OCI-M1 (cell line): ENCODE data around the gene ATP13A1.

Source experiments
- DNase-seq: peaks from one replicate; lab custom pipeline; 2025; lab: John Stamatoyannopoulos, UW

The ATP13A1 gene

DNA sequence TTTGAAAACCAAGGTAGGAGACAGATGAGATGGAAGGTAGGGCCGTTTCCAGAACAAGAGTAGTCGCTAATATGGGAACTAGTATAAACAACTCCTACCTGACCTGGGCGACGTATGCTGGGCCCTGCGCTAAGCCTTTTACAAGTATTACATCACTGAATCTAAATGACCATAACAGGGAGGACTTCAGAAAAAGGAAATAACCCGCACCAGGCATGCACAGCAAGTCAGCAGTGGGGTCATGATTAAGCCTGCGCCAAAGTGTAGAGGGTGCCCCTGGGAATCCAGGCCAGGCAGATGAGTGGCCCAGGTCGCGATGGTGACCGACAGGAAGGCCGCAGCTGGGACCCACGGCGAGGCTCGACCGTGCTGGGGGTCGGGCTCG lies 613 bp downstream of the ATP13A1 start:
- peak; percentile 89 for DNase-seq

- no peak for DNase-seq
Measured at GRCh38 chr19:19662344-19662743, 1.1 kb downstream of the ATP13A1 start.

- peak; percentile 92 for DNase-seq
Measured at GRCh38 chr19:19661675-19662251, 1.7 kb downstream of the ATP13A1 start.

DNA sequence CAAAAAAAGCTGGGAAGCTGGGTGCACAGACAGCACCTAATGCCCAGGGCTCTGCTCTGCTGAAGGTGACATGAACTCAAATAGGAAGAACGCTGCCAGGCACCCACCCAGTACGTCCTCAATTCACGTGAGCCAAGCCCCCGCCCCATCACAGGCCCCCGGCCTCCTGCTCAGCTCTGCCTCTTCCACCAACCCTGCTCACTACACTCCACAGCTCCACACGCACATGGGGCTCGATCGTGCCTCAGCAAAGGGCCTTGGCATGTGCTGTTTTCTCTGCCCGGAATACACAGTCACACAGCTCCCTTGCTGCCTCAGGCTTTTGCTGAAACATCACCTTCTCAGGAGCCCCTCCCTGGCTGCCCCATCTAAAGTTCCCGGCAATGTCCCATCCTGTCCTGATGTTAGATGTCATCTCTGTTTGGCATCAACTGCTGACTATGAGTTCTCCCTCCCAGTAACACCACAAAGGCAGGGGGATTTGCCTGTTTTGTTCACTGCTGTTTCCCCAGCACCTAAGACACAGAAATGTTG lies 2.3 kb downstream of the ATP13A1 start:
- DNase-seq = no peak

- DNase-seq = no peak
Measured at GRCh38 chr19:19659646-19660245, 3.7 kb downstream of the ATP13A1 start.

DNA sequence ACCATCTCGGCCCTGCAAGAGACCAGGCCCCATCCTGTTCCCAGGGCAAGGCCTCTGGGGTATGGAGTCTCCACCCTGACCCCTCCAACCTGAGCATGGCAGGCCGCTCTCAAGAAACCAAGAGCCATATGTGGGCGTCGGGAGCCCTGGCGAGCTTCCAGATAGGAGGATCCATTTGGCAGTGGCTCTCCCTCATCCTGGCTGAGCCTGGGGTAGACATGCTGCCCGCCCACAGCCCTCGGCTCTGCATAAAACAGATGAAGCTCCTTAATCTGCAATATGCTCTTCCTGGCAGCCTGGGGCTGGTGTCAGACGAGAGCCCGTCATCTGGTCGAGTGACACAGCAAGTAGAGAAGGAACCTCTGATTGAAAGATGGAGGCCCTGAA lies 6.1 kb downstream of the ATP13A1 start:
- no peak for DNase-seq

DNA sequence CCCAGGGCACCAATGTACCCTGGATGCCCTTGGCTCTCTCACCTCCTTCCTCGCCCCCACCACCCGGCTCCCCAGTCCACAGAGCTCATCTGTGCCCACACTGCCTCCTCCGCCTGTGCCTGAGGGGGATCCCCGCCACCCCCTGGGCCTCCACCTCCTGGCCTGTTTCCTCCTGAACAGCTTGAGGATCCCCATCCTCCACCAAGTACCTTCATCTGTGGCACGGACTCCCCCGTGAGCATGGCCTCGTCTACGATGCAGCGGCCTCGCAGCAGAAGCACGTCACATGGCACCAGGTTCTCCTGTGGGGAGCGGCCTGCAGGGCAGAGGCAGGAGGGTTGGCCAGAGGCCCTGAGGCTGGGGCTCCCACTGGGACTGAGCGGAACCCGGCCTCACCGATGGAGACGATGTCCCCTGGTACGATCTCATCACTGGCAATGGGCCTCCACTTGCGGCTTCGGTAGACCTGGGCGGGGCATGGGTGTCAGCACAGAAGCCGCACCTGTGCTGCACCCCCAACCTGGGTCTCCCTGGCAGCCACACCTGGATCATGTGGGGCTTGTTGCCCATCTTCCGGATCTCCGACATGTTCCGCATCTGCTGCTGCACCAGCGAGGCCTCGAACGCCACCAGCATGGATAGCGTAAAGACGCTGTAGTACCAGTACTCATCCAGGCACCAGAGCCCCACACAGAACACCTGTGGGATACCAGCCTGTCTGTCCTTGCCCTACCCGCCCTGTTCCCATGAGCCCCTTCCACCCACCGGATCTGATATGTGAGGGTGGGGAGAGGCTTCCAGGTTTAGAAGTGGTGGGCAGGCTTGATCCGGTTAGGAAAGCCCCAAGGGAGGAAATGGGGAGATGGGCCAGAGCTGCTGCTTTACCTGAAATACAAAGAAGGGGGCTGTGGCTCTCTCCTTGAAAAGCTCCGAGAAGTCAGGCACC lies 6.8 kb downstream of the ATP13A1 start:
- DNase-seq = no peak

- DNase-seq = no peak
Measured at GRCh38 chr19:19655641-19656343, 7.7 kb downstream of the ATP13A1 start.

DNA sequence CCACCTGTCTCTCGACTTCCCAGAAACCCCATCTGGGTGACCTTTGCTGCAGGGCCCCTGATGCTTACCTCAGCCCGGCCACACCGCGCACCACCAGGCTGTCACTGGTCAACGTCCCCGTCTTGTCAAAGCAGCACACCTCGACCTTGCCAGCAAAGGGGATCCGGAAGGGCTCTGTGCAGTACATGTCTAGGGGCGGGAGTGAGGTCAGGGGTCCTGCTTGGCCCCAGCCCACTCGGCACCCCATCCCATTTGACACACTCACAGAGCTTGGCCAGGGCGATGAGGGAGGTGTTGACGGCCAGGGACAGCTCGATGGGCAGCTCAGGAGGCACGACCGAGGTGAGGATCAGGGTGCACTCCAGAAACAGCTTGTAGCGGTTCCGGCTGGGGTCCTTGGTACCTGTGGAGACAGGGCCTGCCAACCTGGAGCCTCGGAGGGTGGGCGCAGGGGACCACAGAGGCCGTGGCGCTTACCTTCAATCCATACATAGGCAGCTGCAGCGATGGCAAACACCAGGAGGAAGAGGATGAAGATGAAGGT lies 8.4 kb downstream of the ATP13A1 start:
- no peak for DNase-seq

GRCh38 chr19:19654441-19654840 lies 9.0 kb downstream of the ATP13A1 start:
- DNase-seq = no peak

GRCh38 chr19:19653597-19654147 lies 9.8 kb downstream of the ATP13A1 start:
- DNase-seq = no peak

DNA sequence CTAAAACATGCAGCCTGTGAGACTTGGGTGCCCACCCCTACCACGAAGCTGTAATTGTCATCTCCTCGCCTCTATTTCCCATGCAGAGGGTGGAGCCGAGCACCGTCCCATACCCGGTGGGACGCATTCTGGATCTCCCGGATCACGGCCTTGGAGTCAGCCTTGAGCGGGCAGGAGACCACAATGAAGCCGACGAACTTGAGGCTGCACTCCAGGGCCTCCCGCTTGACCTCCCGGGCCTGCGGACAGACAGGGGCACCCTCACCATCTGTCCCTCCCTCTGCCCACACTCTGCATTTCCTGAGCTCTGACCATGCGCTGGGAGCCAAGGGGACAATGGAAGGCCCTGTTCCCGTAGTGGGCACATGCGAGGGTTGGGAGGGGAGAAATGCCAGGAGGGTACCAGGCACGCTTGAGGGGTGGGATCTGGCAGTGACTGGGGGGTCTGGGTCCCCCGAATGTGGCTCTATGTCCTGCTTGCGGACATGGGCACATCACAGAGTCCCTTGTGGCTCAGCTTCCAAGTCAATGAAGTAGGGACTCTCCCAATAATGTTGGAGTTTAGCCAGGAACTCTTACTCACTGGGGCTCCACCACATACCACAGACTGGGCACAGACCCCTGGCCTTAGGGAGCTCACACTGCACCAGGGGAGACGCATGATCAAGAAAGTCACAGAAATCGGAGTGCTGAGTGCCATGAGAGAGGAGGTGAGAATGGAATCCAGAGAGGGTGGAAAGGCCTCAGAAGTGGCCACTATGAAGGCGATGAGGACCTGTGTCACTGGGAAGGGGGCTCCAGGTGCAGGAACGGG lies 10.8 kb downstream of the ATP13A1 start:
- no peak for DNase-seq

DNA sequence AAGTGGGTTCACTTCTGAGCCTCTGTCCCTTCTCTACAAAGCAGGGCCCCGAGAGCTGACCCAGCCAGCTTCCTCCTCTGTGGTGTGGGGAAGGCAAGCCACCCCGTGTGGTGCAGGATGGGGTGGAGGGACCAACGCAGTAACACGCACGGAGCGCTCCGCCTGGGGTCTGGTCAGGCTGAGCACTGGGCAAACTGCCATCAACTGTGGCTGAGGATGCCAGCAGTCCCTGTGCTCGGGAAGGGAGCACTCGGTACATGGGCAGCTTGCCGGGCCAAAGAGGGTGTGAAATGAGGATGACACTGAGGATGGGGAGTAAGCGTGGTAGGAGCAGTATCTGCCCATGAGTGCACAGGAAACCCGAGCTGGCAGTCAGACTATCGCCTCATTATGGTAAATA lies 12.4 kb downstream of the ATP13A1 start:
- no peak for DNase-seq

GRCh38 chr19:19650331-19650730 lies 13.1 kb downstream of the ATP13A1 start:
- DNase-seq = no peak

GRCh38 chr19:19649580-19649995 lies 13.9 kb downstream of the ATP13A1 start:
- no peak for DNase-seq

GRCh38 chr19:19649155-19649554 lies 14.3 kb downstream of the ATP13A1 start:
- no peak for DNase-seq

GRCh38 chr19:19647037-19647835 lies 16.2 kb downstream of the ATP13A1 start:
- DNase-seq = no peak

- DNase-seq = no peak
Measured at GRCh38 chr19:19645233-19645870, 18.1 kb downstream of the ATP13A1 start.

GRCh38 chr19:19644054-19644388 lies 19.5 kb downstream of the ATP13A1 start:
- no peak for DNase-seq
